Stimulated activated CD8-positive, alpha-beta memory T cell treated with anti-CD3 and anti-CD28 coated beads, Interleukin-12 subunit alpha, Interleukin-12 subunit beta, amount 100 ng/mL, for 24 hours (primary cell): ENCODE data around the gene TBC1D1.
"Not testable (repeated sequence)": the region's sequence is repeated elsewhere in the genome, so short reads cannot be mapped to it uniquely, and the experiment has no call there.

ENCODE experiments used
- DNase-seq: peaks from one replicate; pipeline ENCODE4 v3.0.0-alpha.2; 2020; ENCODE audit errors: extremely low read depth

TBC1D1 gene

GRCh38 chr4:38013461-38014366 lies 122.8 kb downstream of the TBC1D1 start:
- no peak for DNase-seq

GRCh38 chr4:38014421-38014852 lies 123.6 kb downstream of the TBC1D1 start:
- no peak for DNase-seq

- no peak for DNase-seq
Observed at GRCh38 chr4:38015886-38016515, 125.1 kb downstream of the TBC1D1 start.

GRCh38 chr4:38016698-38017097 lies 125.8 kb downstream of the TBC1D1 start:
- DNase-seq: no peak

- DNase-seq: no peak
Observed at GRCh38 chr4:38017609-38018008, 126.7 kb downstream of the TBC1D1 start.

- no peak for DNase-seq
Observed at GRCh38 chr4:38020386-38020785, 129.5 kb downstream of the TBC1D1 start.

- DNase-seq: not testable (repeated sequence)
Observed at GRCh38 chr4:38020961-38021360, 130.1 kb downstream of the TBC1D1 start.

- no peak for DNase-seq
Observed at GRCh38 chr4:38021751-38022150, 130.9 kb downstream of the TBC1D1 start.

DNA sequence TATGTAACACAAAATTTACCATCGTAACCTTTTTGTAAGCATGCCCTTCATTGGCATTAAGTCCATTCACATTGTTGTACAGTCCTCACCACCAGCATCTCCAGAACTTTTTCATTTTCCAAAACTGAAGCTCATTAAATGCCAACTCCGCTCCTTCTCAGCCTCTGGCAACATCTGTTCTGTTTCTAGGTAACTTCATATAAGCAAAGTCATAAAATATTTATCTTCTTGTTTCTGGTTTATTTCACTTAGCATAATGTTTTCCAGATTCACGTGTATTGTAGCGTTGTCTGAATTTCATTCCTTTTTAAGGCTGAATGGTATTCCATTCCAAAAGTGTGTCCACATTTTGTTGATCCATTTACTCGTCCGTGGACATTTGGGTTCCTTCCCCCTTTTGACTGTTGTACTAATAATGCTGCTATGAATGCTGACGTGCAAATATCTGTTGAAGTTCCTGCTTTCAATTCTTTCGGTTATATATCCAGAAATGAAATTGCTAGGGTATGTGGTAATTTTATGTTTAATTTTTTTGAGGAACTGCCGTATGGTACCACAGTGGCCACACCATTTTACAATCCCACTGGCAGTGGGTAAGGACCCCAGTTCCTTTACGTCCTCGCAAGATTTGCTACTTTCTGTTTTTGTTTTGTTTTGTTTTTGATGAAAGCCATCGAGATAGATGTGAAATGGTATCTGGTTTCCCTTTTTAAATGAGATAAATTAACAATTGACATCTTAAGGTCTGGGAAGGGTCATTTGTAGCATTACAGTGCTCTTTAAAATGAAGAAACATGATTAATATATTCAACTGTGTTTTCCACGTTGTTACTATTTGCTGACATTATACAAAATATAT lies 132.7 kb downstream of the TBC1D1 start:
- no peak for DNase-seq

DNA sequence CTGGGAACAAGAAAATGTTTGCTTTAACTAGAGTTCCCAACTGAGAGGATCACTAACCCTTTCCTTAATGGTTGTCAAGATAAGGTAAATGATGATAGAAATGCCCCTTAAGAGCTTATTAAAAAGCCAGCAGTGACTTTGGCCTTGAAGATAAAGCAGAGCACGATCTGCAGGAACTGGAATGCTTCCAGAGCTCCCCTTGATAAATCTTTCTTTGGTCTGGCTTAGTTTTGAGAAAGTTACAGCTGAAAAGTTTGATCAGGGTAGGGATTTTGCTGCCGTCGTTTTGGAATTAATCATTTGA lies 133.3 kb downstream of the TBC1D1 start:
- DNase-seq: no peak

DNA sequence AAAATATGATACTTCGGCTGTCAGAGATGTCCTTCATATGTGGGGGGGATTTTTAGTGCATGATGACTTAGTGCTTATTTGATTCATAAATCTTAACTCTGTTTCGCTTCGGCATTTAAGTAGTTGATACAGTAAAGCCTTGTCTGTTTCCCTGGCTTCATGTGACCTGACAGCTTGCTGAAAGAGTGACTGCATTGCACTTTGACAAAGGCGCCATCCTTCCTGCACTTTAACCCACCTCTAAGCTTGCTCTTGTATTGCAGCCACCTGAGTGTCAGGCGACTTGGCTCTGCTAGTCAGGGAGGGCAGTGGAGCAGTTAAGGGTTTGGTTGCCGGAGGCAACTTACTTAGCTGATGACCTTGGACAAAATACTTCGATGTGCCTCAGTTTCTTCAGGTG lies 134.8 kb downstream of the TBC1D1 start:
- DNase-seq: no peak

- no peak for DNase-seq
Observed at GRCh38 chr4:38026158-38026740, 135.4 kb downstream of the TBC1D1 start.

- no peak for DNase-seq
Observed at GRCh38 chr4:38030023-38030422, 139.1 kb downstream of the TBC1D1 start.

GRCh38 chr4:38034986-38035882 lies 144.3 kb downstream of the TBC1D1 start:
- DNase-seq: no peak

- no peak for DNase-seq
Observed at GRCh38 chr4:38036548-38036947, 145.7 kb downstream of the TBC1D1 start.

GRCh38 chr4:38037612-38038011 lies 146.7 kb downstream of the TBC1D1 start:
- DNase-seq: no peak

DNA sequence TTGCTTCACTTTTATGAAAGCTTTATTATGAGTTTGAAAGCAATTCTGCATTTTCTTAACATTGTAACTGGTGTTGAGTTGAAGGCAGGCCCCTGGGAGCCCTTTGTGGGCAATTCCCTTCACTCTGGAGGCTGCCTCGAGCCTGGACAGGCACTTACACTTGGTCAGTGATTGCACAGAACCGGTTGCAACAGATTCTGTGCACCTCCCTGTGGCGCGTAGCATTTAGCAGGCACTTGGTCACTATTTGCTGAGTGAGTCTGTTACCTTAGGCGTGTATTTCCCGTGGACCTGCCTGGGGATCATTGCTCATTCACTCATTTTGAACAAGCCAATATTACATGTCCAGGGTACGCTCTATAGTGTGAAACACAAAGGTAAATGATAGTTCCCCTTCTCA lies 149.7 kb downstream of the TBC1D1 start:
- no peak for DNase-seq

DNA sequence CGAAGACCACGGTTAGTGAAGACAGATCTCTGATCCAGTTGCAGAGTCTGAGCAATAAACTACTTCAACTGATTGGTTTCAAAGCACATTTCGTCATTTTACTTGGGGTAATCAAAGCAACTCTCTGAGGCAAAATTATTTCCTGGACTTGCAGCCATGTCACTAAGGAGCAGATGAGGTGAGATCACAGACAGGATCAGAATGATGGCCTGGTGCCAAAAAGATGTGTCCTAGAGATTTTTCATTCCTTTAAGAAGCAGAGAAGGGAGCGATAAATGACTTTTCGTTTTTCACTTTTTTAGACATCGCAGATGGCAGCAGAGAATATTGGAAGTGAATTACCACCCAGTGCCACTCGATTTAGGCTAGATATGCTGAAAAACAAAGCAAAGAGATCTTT lies 153.2 kb downstream of the TBC1D1 start:
- DNase-seq: no peak

DNA sequence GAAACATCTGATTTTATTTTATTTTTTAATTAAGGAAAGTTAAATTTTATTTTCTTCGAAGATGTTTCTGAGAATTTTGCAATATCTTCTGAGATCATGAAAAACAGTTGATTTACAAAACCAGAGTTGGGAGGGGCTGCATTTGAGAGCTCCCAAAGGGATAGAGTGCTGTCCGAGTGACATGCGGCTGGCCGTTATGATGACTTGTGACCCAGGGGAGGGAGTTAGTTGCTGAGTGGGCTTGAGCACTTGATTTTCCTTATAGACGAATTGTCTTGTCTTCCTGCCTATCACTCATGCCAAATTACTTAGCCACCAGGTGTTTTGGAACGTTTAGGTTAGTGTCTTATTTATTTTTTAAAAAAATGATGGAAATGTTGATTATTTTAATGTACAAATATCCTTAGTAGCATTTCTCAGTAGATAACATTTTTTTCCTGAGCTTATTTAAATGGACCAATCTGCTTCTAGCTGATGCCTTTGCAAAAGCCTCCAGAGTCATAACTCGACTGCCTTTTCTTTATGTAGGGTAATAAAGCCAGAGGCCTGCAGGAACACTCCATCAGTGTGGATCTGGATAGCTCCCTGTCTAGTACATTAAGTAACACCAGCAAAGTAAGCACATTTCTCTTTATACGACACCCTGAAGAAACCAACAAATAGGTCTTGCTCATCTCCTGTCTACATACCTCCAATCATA lies 154.6 kb downstream of the TBC1D1 start:
- no peak for DNase-seq

- no peak for DNase-seq
Observed at GRCh38 chr4:38046727-38047489, 156.0 kb downstream of the TBC1D1 start.
